ENCODE measurements around the gene SCML2.
"Not testable (repeated sequence)": the region's sequence is repeated elsewhere in the genome, so short reads cannot be mapped to it uniquely, and the experiment has no call there.

SCML2 gene

DNA sequence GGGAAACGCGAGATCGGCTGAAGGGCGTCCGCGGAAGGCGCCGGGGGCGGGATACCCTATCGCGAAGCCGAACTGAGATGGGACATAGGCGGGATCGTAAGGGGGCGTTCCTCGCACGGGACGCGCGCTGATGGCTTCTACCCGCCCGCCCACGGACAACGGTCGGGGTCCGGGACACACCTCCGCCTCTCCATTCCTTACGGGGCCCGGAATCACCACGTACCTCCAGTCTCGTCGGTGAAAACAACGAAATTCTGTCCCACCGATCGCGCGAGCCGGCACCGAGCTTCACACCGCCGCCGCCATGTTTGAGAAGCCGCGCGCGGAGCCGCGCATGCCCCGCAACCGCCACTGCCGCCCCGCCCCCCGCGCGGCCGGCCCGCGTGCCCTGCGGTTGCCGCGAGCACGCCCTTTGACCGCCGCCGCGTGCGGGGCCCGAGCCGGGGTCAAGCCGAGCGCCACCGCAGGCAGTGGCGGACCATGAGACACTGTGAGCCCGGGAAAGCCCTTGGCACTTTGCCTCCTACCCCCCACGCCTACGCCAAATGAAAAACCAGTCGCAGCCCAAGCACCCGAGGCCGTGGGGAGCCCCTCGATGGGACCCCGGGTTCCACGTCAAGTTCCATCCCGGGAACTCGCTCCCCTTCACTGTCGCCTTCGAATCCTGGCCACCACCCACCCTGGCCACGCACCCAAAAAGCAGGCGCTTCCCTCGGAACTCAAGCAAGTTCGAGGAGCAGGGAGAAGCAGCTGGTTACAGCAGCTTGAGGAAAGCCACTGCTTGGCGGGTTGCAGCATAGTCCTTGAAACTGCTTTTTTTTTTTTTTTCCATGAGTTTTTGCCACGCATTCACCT, at the start of gene SCML2:
SCML2 (minus strand) TSS at position 320 of the 855 bp plus-strand sequence. CDS start 20,617 bp downstream, outside the sequence.
- peak in 2 of 3 donors; percentile 0 to 20 for DNase-seq (ENCODE audit: low read depth in 2 of 3, low spot score in 1 of 3)

DNA sequence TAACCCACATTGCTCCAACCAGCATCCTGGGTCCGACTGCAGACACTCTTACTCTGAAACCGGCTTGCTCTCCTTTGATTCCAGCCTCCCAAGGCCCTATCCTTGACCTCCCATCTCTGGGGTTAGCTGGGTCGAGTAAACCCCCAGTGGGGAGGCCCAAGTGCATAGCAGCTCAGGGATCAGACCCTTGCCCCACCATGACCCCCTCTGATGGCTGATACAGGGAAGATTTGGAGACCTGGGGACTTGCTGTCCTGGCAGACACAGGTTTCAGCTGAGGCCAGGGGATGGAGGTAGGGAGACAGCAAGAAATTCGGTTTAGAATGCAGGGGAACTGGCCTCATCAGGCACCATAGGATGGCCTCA, 47.3 kb upstream of the SCML2 start:
- no peak for DNase-seq (ENCODE audit: low read depth in 2 of 3, low spot score in 1 of 3)

DNA sequence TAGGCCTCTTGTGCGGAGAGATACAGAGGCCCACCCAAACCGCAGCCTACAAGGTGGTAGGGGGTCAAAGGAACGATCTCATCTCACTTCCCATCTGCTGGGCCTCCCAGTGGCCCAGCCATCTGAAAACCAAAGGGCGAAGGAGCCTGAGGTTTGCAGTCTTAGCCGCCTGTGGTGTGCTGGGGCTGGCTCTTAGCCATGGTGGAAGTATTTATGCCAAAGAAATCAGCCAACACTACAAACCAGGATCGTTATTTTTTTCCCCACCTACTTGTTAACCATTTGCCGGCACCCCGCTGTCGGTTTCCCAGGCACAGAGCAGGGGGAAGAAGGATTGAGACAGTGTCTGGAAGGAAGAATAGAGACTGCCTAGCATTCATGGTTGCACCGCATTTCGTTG, 40.0 kb upstream of the SCML2 start:
- DNase-seq (ENCODE audit: low read depth in 2 of 3, low spot score in 1 of 3), result no peak

DNA sequence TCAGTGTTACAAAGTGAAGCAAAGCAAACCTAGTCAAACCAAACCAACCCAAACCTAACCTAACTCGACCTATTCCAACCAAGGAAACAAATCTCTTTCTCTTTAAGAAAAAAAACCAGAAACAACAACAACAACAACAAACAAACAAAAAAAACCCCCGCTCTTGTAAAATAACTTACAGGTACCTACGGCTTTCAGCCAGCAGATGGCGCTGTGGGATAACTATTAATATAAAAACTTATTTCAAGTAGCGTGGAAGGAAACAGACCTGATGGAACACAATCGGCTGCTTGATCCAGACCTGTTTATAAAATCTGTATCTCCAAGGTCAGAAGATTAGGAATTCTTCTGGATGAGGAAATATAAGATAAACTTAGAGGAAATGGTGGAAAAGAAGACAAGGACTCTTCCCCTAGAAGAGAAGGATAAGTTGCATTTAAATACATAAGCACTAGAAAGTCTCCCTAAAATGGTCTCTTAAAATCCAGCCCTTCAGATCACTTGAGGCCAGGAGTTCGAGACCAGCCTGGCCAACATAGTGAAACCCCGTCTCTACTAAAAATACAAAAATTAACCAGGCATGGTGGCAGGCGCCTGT, 36.6 kb upstream of the SCML2 start:
- peak in 2 of 3 donors; percentile 27 to 59 for DNase-seq (ENCODE audit: low read depth in 2 of 3, low spot score in 1 of 3)

DNA sequence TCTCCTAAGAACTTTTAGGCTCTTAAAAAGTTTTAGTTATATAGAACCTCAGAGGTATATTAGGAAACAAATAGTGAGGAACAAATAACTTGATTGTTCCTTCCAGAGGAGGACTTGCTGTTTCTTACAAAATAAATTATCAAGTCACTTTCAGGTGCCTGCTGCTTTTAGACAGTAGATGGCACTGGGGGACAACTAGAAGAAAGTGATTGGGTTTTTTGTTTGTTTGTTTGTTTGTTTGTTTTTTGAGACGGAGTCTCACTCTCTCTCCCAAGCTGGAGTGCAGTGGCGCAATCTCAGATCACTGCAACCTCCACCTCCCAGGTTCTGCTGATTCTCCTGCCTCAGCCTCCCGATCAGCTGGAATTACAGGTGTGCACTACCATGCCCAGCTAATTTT, 35.5 kb upstream of the SCML2 start:
- DNase-seq (ENCODE audit: low read depth in 2 of 3, low spot score in 1 of 3), result no peak

DNA sequence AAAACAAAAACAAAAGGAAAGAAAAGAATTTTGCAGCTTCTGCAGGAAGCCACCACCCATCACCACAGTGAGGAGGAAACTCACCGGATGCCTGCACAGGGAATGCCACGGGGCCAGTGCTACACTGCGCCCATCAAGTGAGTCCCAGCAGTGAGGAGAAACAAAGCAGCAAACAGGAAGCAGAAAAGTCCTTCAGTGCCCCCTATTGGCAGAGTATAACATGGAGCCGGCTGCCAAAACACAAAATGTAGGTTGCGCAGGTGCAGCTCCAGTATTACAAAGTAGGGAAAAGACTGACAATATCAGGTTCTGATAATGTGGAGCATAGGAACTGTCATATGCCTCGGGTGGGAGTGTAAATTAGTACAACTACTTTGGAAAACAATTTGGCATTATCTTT, 23.3 kb upstream of the SCML2 start:
- peak in 2 of 3 donors; percentile 1 to 47 for DNase-seq (ENCODE audit: low read depth in 2 of 3, low spot score in 1 of 3)

DNA sequence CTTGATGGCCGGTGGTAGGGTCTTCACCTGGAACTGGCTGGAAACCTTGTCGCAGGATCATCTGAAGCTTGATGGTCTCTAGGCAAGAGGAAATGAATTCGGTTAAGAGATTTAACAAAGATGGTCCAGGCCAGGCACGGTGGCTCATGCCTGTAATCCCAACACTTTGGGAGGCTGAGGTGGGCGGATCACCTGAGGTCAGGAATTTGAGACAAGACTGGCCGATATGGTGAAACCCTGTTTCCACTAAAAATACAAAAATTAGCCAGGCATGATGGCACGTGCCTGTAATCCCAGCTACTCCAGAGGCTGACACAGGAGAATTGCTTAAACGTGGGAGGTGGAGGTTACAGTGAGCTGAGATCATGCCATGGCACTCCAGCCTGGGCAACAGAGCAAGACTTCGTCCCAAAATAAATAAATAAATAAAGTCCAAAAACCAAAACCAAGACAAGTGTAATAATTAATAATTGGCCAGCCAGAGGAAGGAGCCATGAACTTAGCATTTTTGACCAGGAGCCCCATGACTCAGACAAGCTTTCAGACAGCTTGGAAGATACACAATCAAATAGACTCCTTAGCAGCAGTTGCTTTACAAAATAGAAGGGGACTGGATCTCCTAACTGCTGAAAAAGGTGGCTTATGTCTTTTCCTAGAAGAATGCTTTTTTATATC, 20.8 kb upstream of the SCML2 start:
- DNase-seq (ENCODE audit: low read depth in 2 of 3, low spot score in 1 of 3), result not testable (repeated sequence)

DNA sequence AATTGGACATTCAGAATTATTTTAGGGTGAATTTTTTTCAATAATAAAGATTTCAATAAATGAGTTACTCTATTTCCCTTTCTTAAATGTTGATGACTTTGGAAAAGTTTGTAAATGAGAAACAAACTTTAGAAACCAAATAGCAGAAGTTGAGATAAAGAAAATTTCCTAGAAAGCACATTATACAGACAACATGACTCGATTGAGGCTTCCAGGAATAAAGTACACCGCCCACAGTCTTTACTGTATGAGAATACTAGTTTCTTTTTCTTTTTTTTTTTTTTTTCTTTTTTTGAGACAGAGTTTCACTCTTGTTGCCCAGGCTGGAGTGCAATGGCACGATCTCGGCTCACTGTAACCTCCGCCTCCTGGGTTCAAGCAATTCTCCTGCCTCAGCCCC, 14.6 kb upstream of the SCML2 start:
- DNase-seq (ENCODE audit: low read depth in 2 of 3, low spot score in 1 of 3), result not testable (repeated sequence)

DNA sequence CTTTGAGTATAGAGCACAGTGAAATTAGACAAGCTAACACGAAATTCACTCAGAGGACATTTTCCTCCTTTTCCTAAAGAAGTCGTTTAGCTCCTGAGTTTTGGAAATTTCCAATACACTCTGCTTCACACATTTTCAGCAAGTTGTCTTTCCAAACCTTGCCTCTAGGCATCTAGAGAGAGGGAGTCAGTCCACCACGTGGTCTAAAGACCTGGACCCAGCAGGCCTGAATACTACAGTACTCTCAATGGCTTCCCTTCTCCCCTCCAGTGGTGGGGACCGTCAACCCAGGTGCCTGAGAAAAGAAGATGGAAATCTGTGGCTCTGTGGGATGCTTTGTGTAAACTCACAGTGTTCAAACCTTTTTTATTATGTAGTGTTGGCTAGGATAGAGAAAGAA, 13.9 kb upstream of the SCML2 start:
- no peak for DNase-seq (ENCODE audit: low read depth in 2 of 3, low spot score in 1 of 3)

DNA sequence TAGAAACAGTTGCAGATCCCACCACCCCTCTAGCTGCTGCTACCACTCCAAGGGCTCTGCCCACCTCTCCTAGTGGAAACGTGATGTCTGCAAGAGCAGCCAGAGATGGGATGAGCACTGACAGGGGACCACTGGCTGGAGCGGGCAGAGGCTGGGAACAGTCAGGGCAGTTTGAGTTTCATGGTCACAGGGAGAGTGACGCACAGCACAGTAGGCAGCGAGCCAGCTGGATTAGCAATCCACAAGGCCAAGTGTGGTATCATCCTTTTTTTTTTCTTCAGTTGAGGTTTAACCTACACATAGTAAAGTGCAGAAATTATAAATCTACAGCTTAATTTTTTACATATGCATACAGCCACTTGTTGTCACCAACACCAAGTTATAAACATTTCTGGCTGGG, 6.4 kb upstream of the SCML2 start:
- DNase-seq (ENCODE audit: low read depth in 2 of 3, low spot score in 1 of 3), result no peak

DNA sequence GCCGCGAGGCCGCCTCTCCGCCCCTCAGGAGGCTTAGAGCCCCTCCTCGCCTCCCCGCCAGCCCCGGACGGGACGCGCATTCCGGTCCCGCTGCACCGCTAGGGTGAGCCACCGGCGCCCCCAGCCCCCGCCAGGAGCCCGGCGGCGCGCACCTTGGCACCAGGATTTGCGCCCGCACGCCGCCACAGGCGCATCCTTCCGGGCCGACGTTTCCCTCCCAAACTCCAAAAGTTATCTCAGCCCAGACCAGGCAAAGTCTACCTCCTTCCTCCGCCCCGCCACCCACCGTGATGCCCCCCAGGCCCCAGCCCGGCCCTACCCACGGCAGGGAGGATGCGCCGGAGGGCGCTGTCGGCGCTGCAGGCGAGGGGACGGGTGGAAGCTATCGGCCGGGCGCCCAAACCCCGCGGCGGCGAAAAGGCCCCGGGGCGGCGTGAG, 538 bp downstream of the SCML2 start:
- no peak for DNase-seq (ENCODE audit: low read depth in 2 of 3, low spot score in 1 of 3)

DNA sequence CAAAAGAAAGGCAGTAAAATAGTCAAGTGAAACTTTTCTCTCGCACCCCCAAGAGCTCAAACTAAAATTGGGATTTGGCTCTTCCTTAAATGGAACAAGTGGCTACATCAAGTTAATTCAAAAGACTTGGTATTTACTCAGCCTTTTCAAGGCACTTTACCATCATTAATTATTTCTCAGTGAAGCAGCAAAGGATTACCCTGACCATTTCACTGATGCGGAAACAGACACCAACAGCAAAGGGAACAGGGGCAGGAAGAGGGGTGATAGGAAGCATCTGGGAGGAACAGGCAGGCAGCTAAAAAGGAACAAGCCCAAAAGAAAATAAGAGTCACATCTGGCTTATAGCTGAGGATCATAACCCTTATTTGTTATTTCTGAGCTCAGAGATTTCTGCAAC, 2.7 kb downstream of the SCML2 start:
- DNase-seq (ENCODE audit: low read depth in 2 of 3, low spot score in 1 of 3), result no peak

DNA sequence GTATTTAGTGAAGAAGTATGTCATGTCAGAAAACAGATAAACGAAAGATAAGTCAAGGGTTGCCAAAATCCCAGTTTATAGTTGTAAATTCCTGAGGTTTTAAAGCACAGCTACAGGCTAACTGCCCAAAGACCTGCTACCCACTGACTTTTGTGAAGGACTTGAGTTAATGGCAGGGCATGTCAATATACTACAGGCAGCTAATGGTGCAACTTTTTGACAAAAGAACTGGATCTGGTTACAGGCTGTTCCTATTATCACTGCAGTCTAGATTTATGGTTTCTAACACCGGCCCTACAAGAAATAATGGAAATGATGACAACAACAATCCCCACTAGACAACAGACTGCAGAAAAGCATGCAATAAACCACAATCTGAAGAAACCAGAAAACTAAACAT, 6.4 kb downstream of the SCML2 start:
- no peak for DNase-seq (ENCODE audit: low read depth in 2 of 3, low spot score in 1 of 3)

DNA sequence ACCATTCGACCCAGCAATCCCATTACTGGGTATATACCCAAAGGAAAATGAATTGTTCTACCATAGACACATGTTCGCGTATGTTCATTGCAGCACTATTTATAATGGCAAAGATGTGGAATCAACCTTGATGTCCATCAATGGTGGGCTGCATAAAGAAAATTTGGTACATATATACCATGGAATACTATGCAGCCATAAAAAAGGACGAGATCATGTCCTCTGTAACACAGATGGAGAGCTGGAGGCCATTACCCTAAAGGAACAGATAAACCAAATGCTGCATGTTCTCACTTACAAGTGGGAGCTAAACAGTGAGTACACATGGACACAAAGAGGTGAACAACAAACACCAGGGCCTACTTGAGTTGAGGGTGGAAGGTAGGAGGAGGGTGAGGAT, 45.1 kb downstream of the SCML2 start:
- DNase-seq (ENCODE audit: low read depth in 2 of 3, low spot score in 1 of 3), result no peak

DNA sequence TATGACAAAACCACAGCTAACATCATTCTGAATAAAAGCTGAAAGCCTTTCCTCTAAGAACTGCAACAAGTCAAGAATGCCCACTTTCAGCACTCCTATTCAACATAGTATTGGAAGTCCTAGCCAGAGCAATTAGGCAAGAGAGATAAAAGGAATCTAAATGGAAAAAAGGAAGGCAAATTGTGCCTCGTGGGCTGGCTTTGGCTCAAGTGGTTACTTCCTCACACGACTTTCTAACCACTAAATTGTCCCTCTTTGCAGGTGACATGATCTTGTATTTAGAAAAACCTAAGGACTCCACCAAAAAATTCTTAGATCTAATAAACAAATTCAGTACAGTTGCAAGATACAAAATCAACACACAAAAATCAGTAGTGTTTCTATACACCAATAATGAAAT, 57.2 kb downstream of the SCML2 start:
- no peak for DNase-seq (ENCODE audit: low read depth in 2 of 3, low spot score in 1 of 3)

DNA sequence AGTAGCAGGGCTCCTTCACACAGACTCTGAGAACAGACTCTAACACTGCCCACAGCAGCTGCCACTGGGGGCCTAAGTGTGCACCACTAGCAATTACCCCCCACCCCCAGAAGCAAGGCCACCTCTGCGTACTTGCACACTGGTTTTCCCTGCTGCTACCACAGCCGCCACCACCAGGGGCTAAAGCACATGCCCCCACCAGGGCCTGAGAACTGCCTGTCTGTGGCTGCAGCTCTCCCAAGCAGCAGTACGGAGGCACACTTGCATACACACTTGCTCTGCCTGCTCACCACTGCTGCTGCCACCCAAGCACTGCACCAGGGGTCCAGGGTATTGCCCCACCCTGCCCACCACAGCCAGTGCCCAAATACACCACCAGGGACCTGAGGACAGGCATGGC, 59.6 kb downstream of the SCML2 start:
- DNase-seq (ENCODE audit: low read depth in 2 of 3, low spot score in 1 of 3), result no peak

DNA sequence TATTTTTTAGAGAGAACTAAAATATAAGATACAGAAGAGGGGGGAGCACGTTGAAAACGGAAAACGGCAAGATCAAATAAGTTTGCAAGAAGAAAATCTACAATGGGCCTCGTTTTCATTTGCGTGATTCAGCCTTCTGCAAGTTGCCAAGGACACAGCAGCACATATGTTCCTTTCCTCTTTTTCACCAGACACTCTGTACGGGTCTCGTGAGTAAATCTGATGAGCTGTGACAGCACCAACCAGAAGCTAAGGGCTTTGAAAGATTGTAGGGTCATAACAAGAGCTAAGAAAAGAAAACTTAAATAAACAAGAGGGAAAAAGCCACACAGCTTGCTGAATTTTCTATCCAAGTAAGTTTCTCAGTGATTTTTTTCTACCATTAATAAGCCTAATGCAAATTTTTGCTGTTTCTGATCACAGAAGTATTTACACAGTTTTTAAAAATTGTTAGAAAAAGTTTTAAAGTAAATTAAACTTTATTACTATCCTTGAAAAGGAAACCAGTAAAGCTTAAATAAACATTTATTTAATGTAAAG, 63.4 kb downstream of the SCML2 start:
- DNase-seq (ENCODE audit: low read depth in 2 of 3, low spot score in 1 of 3), result no peak

DNA sequence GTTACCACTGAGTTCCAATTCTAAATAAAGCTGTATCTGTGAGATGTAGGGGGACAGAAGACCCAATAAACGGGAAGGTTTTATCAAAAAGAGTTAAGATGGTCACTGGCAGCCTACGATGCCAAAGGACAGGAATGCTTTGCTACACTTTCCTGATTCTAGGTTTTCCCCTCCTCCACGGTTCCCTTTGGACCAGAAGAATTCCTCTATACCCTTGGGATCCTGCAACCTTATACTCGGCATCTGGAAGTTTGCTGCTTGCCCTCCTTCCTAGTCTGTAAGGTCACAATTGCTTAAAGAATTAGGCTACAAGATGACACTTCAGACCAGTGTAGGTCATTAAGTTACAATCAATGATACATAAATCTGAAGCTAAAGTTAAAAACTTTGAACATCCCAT, 64.3 kb downstream of the SCML2 start:
- no peak for DNase-seq (ENCODE audit: low read depth in 2 of 3, low spot score in 1 of 3)

DNA sequence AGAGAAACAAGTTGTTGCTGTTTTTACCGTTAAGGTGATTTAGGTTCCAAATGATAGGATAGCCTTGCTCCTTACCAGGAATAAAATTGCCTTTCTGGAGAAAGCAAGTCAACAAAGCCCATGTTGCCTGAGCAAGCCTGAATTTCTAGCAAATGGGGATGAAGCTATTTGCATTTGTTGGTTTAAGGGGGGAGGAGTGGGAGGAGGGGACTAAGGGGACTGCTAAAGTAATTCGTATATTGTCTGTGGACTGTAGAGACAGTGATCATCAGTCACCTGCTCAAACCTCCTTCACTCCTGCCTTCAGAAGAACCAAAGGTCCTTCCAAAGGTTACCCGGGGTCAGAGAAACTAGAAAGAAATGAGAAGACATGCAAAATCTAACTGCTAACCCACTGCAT, 65.8 kb downstream of the SCML2 start:
- DNase-seq (ENCODE audit: low read depth in 2 of 3, low spot score in 1 of 3), result no peak

DNA sequence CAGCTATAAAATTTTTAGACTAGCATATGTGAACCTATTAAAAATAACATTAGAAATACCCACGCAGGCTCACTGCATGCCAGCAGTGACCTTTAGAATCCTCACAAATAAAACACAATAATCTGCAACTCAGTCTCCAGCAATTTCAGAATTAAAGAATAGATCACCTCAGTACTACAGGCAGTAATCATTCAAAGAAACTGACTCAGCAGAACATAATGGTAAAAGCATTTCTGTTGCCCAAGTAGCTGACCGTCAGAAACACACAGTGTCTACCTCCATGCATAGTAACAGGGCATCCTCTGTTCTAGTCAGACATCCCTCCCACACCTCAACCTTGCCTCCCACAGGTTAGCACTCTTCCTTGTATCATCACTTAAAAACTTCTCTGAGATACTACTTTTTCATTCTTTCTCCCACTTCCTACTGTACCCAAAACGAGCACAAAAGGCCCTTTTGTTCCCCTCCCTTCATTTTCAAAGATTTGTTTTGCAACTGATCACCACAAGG, 68.1 kb downstream of the SCML2 start:
- DNase-seq (ENCODE audit: low read depth in 2 of 3, low spot score in 1 of 3), result no peak

DNA sequence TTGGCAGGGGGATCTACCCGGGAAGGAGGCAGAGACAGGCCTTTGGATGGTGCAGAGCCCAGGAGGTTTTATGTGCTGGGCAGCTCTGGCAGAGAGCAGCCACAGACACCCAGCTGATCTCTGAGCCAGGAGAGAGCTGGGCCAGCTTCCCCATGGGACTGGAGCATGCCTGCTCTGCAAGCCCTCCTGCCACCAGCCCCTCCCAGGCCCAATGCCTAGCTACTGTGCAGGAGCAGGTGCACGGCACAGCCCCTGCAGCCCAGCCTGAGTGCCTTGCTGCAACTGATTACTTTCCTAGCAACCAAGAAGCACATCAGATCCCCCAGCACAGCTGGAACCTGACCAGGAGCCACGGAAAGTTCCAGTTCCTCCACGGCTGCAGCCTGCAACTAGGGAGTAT, 76.0 kb downstream of the SCML2 start:
- DNase-seq (ENCODE audit: low read depth in 2 of 3, low spot score in 1 of 3), result no peak

DNA sequence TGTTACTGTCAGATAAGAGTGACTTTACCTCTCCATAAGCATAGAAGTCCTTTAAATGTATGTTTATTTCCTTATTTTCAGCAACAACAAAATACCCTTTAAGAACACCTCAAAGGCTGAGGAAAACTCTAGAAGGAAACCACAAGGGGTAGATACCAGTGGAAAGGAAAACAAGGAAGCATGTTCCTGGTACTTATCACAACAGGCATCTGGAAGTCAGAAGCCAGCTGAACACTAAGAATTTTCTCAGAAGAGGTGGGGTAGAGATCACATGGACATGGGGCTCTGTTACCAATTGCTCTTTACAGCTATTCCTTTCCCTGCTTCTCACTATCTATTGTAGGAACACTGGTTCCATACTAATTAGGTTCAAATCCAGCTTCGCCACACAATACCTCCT, 82.3 kb downstream of the SCML2 start:
- no peak for DNase-seq (ENCODE audit: low read depth in 2 of 3, low spot score in 1 of 3)
